ENCODE data around the gene RPL3. TPM values are rescaled to one million over a fixed set of nuclear protein-coding genes. Genes with fewer than 3 reads are reported as not detected.

Gene RPL3
- total RNA-seq, 1 experiment from 2014 or later = 3,009 TPM

- no peak overlapping the region for H3K4me3 Mint-ChIP-seq
- H3K9me3 Mint-ChIP-seq = peaks cover 2% of the 10 kb centered on the region
- DNase-seq (ENCODE audit: low spot score) = no peak
- ChIA-PET CTCF (interaction anchor here (0.7 to 4.4 kb wide), 16 partner anchors 9 to 528 kb away, joined by 3 to 30 read pairs (median 4); no protein-coding TSS in a partner anchor), POLR2A (no interaction called here)
- no peak overlapping the region for H3K27ac Mint-ChIP-seq
- H3K4me1 Mint-ChIP-seq = peaks cover 45% of the 10 kb centered on the region
- H3K36me3 Mint-ChIP-seq = no peaks in the 10 kb centered on the region; the same call in 1 of the 2 replicates
- H3K27me3 Mint-ChIP-seq (ENCODE audit: low read depth) = no peaks in the 10 kb centered on the region; the same call in 1 of the 2 replicates
- ATAC-seq = no peak
- TF ChIP-seq ZNF396 (CRISPR knock-in tag; IDR thresholded peaks at IDR 0.05; ENCODE audit: borderline replicate concordance) (no peak), MYBL2 (CRISPR knock-in tag; IDR thresholded peaks at IDR 0.05) (no peak), ZBTB21 (CRISPR knock-in tag; IDR thresholded peaks at IDR 0.05; ENCODE audit: borderline replicate concordance) (no peak), E2F5 (CRISPR knock-in tag; IDR thresholded peaks at IDR 0.05) (no peak), ATF1 (CRISPR knock-in tag; IDR thresholded peaks at IDR 0.05) (no peak), ZSCAN18 (CRISPR knock-in tag; IDR thresholded peaks at IDR 0.05) (no peak), ELF4 (CRISPR knock-in tag; IDR thresholded peaks at IDR 0.05; ENCODE audit: low read depth) (no peak), PRDM15 (CRISPR knock-in tag; IDR thresholded peaks at IDR 0.05) (no peak), RELA (CRISPR knock-in tag; IDR thresholded peaks at IDR 0.05; ENCODE audit: borderline replicate concordance) (no peak), SMAD3 (CRISPR knock-in tag; IDR thresholded peaks at IDR 0.05; ENCODE audit: borderline replicate concordance) (no peak), ZNF219 (CRISPR knock-in tag; IDR thresholded peaks at IDR 0.05; ENCODE audit: borderline replicate concordance) (no peak)
Measured at GRCh38 chr22:39296981-39297489, 22.4 kb downstream of the RPL3 start.

GRCh38 chr22:39296535-39296934 is 22.9 kb downstream of the RPL3 start:
- Mint-ChIP-seq H3K36me3 (no peaks in the 10 kb centered on the region; the same call in 1 of the 2 replicates), H3K27me3 (ENCODE audit: low read depth) (no peaks in the 10 kb centered on the region; the same call in 1 of the 2 replicates), H3K4me3 (no peak overlapping the region), H3K9me3 (no peaks in the 10 kb centered on the region; the same call in 1 of the 2 replicates), H3K27ac (0 out of 2 replicates have a peak overlapping the region, but pooled peaks have one; percentile 71), H3K4me1 (peaks cover 45% of the 10 kb centered on the region)
- no peak for ATAC-seq
- ChIA-PET CTCF (interaction anchor here (0.9 to 4.4 kb wide), 10 partner anchors 10 to 528 kb away, joined by 3 to 30 read pairs (median 6); no protein-coding TSS in a partner anchor), POLR2A (no interaction called here)
- TF ChIP-seq ERG (CRISPR knock-in tag; IDR thresholded peaks at IDR 0.05) (no peak), RORB (CRISPR knock-in tag; IDR thresholded peaks at IDR 0.05) (no peak), GTF2I (CRISPR knock-in tag; conservative IDR thresholded peaks at IDR 0.05) (no peak), CBFB (CRISPR knock-in tag; IDR thresholded peaks at IDR 0.05; ENCODE audit: low read depth) (no peak), NFYB (CRISPR knock-in tag; conservative IDR thresholded peaks at IDR 0.05; ENCODE audit: low read depth) (no peak), PRDM15 (CRISPR knock-in tag; IDR thresholded peaks at IDR 0.05) (no peak)
- no peak for DNase-seq (ENCODE audit: low spot score)
